Mesodermal cell (in vitro differentiated cells): ENCODE data around the gene CERS5.

ENCODE experiments used
- H3K27ac ChIP-seq: 2 replicates; pipeline ENCODE4 v1.7.0; 2013; ENCODE audit warnings: mild to moderate bottlenecking, low read depth, low read length, moderate library complexity; ENCODE audit not compliant: severe bottlenecking
- H3K36me3 ChIP-seq: 2 replicates; pipeline ENCODE4 v1.7.1; 2013; ENCODE audit warnings: mild to moderate bottlenecking, low read length, moderate library complexity; ENCODE audit not compliant: control insufficient read depth, insufficient read depth
- H3K4me1 ChIP-seq: one replicate; pipeline ENCODE4 v1.7.1; 2013; ENCODE audit warnings: mild to moderate bottlenecking, low read length; ENCODE audit not compliant: insufficient read depth, control insufficient read depth, poor library complexity, severe bottlenecking
- H3K4me3 ChIP-seq: 2 replicates; pipeline ENCODE4 v1.7.0; 2013; ENCODE audit warnings: low read length, control low read depth, mild to moderate bottlenecking; ENCODE audit not compliant: insufficient read depth, poor library complexity, severe bottlenecking; ENCODE audit errors: extremely low read depth
- H3K9me3 ChIP-seq: 2 replicates; pipeline ENCODE4 v1.7.1; 2013; ENCODE audit warnings: mild to moderate bottlenecking, low read length, moderate library complexity; ENCODE audit not compliant: control insufficient read depth
- WGBS, 2 experiments: methylation state at CpG; one replicate each; pipeline ENCODE4 v1.1.5; 2013; ENCODE audit warnings: missing lambda C conversion rate in 2 of 2; ENCODE audit not compliant: insufficient coverage in 2 of 2; 5-methylcytosine and 5-hydroxymethylcytosine counted together

The CERS5 gene

GRCh38 chr12:50200552-50201273, 33.5 kb upstream of the CERS5 start:
- H3K27ac ChIP-seq, result peak overlapping the region; percentile 11
- H3K4me3 ChIP-seq, result no peak overlapping the region
- WGBS, 2 experiments, result 100% methylated on average over 1 of the region's 2 CpGs; no CpG with 5 or more reads in 1 of the 2 experiments
- peaks cover 24% of the 10 kb centered on the region for H3K4me1 ChIP-seq
- peaks cover 87% of the 10 kb centered on the region for H3K36me3 ChIP-seq
- no peaks in the 10 kb centered on the region for H3K9me3 ChIP-seq

GRCh38 chr12:50198829-50199228, 31.7 kb upstream of the CERS5 start:
- 84 to 93% methylated on average over 3 of the region's 5 CpGs for WGBS, 2 experiments
- Histone ChIP-seq H3K9me3 (no peaks in the 10 kb centered on the region), H3K4me3 (no peak overlapping the region), H3K4me1 (peaks cover 21% of the 10 kb centered on the region), H3K27ac (no peak overlapping the region), H3K36me3 (peaks cover 85% of the 10 kb centered on the region)

GRCh38 chr12:50197297-50197727, 30.1 kb upstream of the CERS5 start:
- Histone ChIP-seq H3K4me3 (no peak overlapping the region), H3K36me3 (peaks cover 84% of the 10 kb centered on the region), H3K27ac (no peak overlapping the region), H3K9me3 (no peaks in the 10 kb centered on the region), H3K4me1 (peaks cover 9% of the 10 kb centered on the region)
- WGBS, 2 experiments, result 90 to 100% methylated on average over 1 to 2 of the region's 5 CpGs

GRCh38 chr12:50196537-50196936, 29.4 kb upstream of the CERS5 start:
- Histone ChIP-seq H3K27ac (no peak overlapping the region), H3K4me3 (no peak overlapping the region), H3K9me3 (no peaks in the 10 kb centered on the region), H3K36me3 (peaks cover 83% of the 10 kb centered on the region), H3K4me1 (peaks cover 3% of the 10 kb centered on the region)
- WGBS, 2 experiments, result 83 to 100% methylated on average over 1 of the region's 4 CpGs

- Histone ChIP-seq H3K36me3 (peaks cover 86% of the 10 kb centered on the region), H3K9me3 (no peaks in the 10 kb centered on the region)
- 93% methylated on average over 2 of the region's 4 CpGs for WGBS, 2 experiments
Observed at GRCh38 chr12:50195832-50196231, 28.7 kb upstream of the CERS5 start.

GRCh38 chr12:50192908-50193307, 25.7 kb upstream of the CERS5 start:
- WGBS, 2 experiments, result 100% methylated on average over 2 of the region's 5 CpGs; no CpG with 5 or more reads in 1 of the 2 experiments
- no peaks in the 10 kb centered on the region for H3K9me3 ChIP-seq
- no peak overlapping the region for H3K4me3 ChIP-seq
- no peak overlapping the region for H3K27ac ChIP-seq
- H3K36me3 ChIP-seq, result peaks cover 76% of the 10 kb centered on the region
- H3K4me1 ChIP-seq, result no peaks in the 10 kb centered on the region

More at GRCh38 chr12:50195832-50196231, 28.7 kb upstream of the CERS5 start:
- no peak overlapping the region for H3K27ac ChIP-seq
- H3K4me3 ChIP-seq, result no peak overlapping the region
- H3K4me1 ChIP-seq, result peaks cover 1% of the 10 kb centered on the region

GRCh38 chr12:50192236-50192635, 25.1 kb upstream of the CERS5 start:
- H3K36me3 ChIP-seq, result peaks cover 75% of the 10 kb centered on the region
- H3K4me3 ChIP-seq, result no peak overlapping the region
- no peaks in the 10 kb centered on the region for H3K9me3 ChIP-seq
- WGBS, 2 experiments, result 88 to 95% methylated on average over 3 of the region's 4 CpGs
- H3K4me1 ChIP-seq, result peaks cover 4% of the 10 kb centered on the region
- H3K27ac ChIP-seq, result no peak overlapping the region

GRCh38 chr12:50190859-50191258, 23.7 kb upstream of the CERS5 start:
- Histone ChIP-seq H3K27ac (no peak overlapping the region), H3K9me3 (no peaks in the 10 kb centered on the region), H3K4me3 (no peak overlapping the region), H3K36me3 (peaks cover 70% of the 10 kb centered on the region), H3K4me1 (peaks cover 12% of the 10 kb centered on the region)
- WGBS, 2 experiments, result 75 to 87% methylated on average over 1 of the region's 1 CpG

- 93 to 94% methylated on average over 3 of the region's 5 CpGs for WGBS, 2 experiments
- Histone ChIP-seq H3K36me3 (peaks cover 68% of the 10 kb centered on the region), H3K27ac (no peak overlapping the region)
Observed at GRCh38 chr12:50188875-50189575, 21.9 kb upstream of the CERS5 start.

GRCh38 chr12:50188241-50188781, 21.1 kb upstream of the CERS5 start:
- 50 to 100% methylated on average over 1 of the region's 4 CpGs for WGBS, 2 experiments
- Histone ChIP-seq H3K4me1 (peaks cover 16% of the 10 kb centered on the region), H3K4me3 (no peak overlapping the region), H3K27ac (no peak overlapping the region), H3K9me3 (no peaks in the 10 kb centered on the region), H3K36me3 (peaks cover 76% of the 10 kb centered on the region)

More at GRCh38 chr12:50188875-50189575, 21.9 kb upstream of the CERS5 start:
- Histone ChIP-seq H3K4me3 (no peak overlapping the region), H3K4me1 (peaks cover 16% of the 10 kb centered on the region), H3K9me3 (no peaks in the 10 kb centered on the region)
